C4-2B (cell line): ENCODE measurements around the gene R3HDM4.

ENCODE experiments used
- H3K27ac ChIP-seq: fragments of 450-650 bp; 2 replicates; pipeline ENCODE4 v1.5.1; 2017
- ZFX ChIP-seq: fragments of 450-650 bp; IDR thresholded peaks from 2 replicates; pipeline ENCODE4 v1.6.1; 2017
- TF ChIP-seq, protein P1 (sequence below): fragments of 450-650 bp; conservative IDR thresholded peaks from 2 replicates; pipeline ENCODE4 v1.5.1; 2017; ENCODE audit warnings: mild to moderate bottlenecking

The R3HDM4 gene

DNA sequence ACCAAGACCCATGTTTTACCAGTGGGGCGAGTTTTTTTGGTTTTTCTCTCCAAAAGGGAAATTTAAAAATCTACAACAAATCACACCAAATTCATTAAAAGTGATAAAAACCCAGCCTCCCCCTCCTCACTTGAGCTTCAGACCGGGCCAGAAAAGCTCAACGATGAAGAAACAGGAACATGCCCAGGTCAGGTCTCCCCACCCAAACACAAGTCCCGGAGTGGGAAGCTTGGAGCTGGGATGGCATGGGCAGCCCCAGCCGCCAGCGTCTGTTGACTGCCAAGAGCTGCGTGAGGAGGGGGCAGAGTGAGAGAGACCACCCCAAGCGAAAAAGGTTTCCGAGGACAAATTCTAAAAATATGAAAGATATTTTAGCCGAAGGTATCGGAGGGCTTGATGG lies 16.0 kb downstream of the R3HDM4 start:
- H3K27ac ChIP-seq = no peak overlapping the region
- TF ChIP-seq ZFX = no peak
- TF ChIP-seq, protein P1, sequence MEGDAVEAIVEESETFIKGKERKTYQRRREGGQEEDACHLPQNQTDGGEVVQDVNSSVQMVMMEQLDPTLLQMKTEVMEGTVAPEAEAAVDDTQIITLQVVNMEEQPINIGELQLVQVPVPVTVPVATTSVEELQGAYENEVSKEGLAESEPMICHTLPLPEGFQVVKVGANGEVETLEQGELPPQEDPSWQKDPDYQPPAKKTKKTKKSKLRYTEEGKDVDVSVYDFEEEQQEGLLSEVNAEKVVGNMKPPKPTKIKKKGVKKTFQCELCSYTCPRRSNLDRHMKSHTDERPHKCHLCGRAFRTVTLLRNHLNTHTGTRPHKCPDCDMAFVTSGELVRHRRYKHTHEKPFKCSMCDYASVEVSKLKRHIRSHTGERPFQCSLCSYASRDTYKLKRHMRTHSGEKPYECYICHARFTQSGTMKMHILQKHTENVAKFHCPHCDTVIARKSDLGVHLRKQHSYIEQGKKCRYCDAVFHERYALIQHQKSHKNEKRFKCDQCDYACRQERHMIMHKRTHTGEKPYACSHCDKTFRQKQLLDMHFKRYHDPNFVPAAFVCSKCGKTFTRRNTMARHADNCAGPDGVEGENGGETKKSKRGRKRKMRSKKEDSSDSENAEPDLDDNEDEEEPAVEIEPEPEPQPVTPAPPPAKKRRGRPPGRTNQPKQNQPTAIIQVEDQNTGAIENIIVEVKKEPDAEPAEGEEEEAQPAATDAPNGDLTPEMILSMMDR = no peak

DNA sequence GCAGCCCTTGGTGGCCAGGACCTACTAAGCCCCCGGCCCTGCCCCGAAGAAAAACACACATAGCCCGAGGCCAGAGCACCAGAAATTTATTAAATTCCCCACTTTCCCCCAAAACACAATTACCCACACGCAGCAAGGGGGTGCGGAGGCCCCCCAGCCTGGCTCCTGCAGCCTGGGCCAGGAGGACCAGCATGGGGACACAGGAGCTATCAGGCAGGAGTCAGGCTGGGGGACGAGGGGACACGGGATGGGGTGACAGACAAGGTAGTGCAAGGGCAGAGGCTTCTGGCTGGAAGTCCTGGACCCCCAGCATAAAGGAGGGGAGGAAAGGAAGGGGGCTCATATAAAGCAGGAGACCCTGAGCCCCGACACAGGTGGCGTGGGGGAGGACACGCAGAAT lies 16.6 kb downstream of the R3HDM4 start:
- TF ChIP-seq, protein P1 = no peak
- TF ChIP-seq ZFX = no peak

DNA sequence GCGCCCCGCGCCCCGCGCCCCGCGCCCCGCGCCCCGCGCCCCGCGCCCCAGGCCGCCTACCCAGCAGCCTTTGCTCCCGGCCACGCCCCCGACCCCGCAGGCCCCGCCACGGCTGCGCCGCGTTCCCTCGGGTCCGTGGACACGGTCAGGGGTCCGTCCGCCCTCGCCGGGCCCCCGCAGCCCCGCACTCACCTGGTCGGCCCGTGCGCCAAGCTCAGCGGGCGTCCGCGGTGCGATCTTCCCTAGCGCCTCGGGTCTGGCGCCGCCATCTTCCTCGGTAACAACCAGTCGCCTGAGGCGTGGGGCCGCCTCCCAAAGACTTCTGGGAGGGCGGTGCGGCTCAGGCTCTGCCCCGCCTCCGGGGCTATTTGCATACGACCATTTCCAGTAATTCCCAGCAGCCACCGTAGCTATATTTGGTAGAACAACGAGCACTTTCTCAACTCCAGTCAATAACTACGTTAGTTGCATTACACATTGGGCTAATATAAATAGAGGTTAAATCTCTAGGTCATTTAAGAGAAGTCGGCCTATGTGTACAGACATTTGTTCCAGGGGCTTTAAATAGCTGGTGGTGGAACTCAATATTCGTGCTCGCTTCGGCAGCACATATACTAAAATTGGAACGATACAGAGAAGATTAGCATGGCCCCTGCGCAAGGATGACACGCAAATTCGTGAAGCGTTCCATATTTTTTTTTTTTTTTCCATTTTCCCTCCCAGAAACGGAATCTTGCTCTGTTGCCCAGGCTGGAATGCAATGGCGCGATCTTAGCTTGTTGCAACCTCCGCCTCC lies 19.9 kb downstream of the R3HDM4 start, which contains the start of the genes MED16 and RNU6-9:
Gene MED16 (minus strand): TSS at position 294 of the 796 bp plus-strand sequence. CDS start 2,056 bp downstream, outside the sequence.
Gene RNU6-9 (plus strand): TSS at position 591 of the 796 bp plus-strand sequence.
- TF ChIP-seq ZFX = peak; percentile 53; the same call in 1 of the 2 replicates
- TF ChIP-seq, protein P1 = no peak

More for the DNA sequence above, 16.6 kb downstream of the R3HDM4 start:
- H3K27ac ChIP-seq = no peak overlapping the region

DNA sequence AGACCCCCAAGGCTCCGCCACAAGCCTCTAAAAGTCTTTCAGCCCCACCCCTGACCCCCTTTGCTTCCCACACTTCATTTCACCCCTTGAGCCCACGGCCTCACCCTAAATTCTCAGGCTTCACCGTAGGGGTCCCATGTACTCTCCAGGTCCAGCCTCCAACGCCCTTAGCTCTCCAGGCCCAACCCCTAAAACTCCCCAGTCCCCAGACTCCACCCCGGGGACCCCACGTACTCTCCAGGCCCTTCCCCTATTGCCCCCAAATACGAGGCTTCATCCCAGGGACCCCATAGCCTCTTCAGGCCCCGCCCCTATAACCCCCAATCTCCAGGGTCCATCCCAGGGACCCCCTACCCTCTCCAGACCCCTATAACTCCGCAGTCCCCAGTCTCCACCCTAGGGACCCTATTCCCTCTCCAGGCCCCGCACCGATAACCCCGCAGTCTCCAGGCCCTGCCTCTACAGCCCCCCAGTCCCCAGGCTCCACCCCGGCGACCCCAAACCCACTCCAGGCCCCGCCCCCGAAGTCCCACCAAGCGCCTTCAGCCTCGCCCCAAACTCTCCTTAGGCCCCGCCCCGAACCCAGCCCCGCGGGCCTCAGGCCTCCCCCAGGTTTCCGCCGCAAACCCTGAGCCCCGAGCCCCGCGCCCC lies 20.7 kb downstream of the R3HDM4 start:
- peak overlapping the region; percentile 95 for H3K27ac ChIP-seq
- TF ChIP-seq, protein P1 = no peak
- no peak for TF ChIP-seq ZFX

More for the DNA sequence above, 19.9 kb downstream of the R3HDM4 start, which contains the start of the genes MED16 and RNU6-9:
- H3K27ac ChIP-seq = peak within 1 kb of the TSS; percentile 95

DNA sequence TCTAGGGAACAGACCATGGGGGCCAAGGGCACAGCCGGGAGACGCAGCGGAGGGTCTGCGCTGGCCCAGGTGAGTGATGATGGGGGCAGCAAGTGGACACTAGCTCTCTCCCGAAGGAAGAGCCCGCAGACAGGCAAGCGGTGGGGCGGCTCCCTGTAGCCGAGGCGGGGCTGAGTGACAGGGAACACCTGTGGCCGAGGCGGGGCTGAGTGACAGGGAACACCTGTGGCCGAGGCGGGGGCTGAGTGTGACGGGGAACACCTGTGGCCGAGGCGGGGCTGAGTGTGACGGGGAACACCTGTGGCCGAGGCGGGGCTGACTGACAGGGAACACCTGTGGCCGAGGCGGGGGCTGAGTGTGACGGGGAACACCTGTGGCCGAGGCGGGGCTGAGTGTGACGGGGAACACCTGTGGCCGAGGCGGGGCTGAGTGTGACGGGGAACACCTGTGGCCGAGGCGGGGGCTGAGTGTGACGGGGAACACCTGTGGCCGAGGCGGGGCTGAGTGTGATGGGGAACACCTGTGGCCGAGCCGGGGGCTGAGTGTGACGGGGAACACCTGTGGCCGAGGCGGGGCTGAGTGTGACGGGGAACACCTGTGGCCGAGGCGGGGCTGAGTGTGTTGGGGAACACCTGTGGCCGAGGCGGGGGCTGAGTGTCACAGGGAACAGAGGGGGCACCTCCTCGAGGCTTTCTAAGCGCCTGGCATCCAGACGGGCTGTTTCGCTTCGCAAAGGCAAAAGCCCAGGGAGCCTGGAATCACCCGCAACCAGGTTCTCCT lies 21.4 kb downstream of the R3HDM4 start:
- peak overlapping the region; percentile 95; the same call in 1 of the 2 replicates for H3K27ac ChIP-seq

DNA sequence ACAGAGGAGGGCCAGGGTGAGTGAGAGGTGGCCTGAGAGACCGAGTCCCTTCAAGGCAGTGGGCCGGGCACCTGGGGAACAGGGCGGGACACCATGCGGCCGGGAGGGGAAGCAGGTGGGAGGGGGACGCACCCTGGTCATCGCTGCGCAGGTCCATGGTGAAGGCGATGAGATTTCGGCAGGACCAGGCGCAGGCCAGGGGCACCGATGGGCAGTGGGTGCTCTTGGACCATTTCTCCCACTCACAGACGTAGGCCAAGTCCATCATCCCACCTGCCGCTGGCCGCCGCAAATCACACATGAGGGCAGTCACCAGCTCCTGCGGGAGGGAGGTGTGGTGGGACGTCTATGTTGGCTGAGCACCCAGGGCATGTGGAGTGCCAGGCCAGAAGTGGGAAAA lies 22.2 kb downstream of the R3HDM4 start:
- no peak for TF ChIP-seq ZFX
- TF ChIP-seq, protein P1 = no peak
- H3K27ac ChIP-seq = no peak overlapping the region

DNA sequence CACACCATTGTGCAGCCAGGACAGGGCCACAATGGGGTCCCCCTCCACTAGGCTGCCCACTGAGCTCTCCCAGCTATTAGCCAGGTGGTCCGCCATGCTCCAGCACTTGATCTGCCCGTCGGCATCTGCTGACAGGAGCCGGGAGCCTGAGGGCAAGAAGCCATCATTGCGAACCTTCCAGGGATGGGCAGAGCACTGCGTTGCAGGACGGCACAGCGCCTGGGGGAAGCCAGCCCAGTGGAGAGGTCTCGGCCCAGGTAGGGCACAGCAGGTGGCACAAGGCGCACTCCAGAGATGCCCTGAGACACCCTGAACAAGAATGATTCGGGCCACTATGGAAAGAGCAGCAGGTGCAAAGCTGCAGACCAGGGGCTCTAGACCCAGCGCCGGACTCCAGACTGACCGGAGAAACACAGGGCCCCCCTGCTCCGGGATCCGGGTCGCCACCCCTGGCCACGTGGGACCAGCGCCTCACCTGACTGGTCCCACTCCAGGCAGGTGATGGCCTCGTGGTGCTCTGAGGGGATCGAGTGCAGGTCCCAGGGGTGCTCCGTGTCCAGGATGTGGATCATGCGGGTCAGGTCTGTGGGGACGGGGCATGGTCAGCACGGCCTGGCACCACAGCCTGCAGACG lies 23.2 kb downstream of the R3HDM4 start:
- TF ChIP-seq, protein P1 = no peak
- TF ChIP-seq ZFX = no peak
- no peak overlapping the region for H3K27ac ChIP-seq
